Measurements from ENCODE around the gene C9orf43.
"Not testable (repeated sequence)": the region's sequence is repeated elsewhere in the genome, so short reads cannot be mapped to it uniquely, and the experiment has no call there.

Gene C9orf43

DNA sequence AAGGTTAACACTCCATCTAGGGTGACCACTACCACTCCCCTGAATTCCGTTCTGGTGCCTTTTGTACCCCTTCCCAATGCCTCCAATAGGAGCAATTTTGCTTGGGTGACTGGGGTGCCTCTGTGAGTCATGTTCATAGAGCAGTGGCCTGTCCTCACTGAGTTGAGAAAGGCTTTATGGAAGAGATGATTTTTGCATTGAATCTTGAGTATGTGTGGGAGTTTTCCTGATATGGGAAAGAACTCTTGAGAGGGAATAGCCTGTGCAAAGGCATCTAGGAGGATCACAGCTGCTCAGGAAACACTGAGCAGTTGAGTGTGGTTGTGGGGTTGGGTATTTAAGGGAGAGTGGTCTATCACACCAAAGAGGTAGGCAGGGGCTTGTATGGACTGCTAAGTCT lies 16.2 kb downstream of the C9orf43 start:
- DNase-seq, result no peak

DNA sequence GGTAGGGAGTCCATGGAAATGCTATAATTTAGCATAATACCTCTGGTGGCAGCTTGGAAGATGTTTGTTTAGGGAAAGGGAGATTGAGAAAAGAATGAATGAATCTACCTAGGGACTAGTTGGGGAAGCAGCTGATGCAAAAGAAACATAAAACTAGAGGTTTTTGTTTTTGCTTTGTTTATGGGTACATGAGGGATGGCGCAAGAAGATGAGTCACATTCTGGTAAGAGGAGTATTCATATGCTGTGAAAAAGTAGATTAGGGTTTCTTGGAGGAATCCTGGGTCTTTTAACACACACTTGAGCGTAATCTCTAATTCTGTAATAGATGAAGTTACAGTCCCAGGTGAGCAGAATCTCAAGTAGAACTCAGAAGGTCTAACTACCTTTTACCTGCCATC lies 17.1 kb downstream of the C9orf43 start:
- no peak for DNase-seq

DNA sequence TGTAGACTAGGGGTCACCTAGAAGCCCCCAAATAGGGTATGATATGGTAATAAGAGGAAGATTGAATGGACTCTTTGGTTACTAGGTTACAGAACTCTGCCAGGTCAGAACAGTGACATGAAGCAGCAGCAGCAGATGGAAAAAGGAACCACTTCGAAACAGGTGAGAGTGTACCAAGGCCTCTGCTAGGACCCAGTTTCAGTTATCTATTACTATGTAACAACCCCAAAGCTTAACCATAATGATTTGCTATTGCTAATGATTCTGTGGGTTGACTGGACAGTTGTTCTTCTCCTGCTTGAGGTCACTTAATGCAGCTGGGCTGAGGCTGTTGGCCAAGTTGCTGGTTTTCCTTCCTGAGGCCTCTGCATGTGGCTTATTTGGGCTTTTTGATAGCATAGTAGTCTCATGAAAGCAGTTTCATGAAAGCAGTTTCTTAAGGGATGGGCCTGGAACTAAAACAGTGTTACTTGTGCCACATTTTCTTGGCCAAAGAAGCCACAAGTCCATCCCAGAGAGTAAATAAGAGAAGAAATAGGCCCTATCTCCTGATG lies 17.6 kb downstream of the C9orf43 start:
- DNase-seq, result no peak

DNA sequence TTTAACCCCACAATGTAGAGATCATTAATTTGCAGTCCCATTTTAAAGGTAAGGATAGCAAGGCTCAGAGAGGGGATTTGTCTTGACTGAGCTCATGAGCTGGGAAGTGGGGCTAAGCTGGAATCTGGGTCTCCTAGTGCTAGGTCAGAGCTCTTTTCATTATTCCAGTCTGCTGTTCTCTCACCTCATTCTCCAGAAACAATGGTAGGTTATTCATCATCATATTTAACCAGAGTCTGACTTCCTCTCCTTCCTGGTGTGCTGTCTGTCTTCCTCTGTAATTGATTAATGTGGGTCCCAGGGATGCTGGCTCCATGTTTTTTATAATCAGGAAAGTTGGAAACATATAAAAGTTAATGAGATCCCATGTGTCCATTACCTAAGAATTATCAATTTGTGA lies 20.6 kb downstream of the C9orf43 start:
- no peak for DNase-seq

DNA sequence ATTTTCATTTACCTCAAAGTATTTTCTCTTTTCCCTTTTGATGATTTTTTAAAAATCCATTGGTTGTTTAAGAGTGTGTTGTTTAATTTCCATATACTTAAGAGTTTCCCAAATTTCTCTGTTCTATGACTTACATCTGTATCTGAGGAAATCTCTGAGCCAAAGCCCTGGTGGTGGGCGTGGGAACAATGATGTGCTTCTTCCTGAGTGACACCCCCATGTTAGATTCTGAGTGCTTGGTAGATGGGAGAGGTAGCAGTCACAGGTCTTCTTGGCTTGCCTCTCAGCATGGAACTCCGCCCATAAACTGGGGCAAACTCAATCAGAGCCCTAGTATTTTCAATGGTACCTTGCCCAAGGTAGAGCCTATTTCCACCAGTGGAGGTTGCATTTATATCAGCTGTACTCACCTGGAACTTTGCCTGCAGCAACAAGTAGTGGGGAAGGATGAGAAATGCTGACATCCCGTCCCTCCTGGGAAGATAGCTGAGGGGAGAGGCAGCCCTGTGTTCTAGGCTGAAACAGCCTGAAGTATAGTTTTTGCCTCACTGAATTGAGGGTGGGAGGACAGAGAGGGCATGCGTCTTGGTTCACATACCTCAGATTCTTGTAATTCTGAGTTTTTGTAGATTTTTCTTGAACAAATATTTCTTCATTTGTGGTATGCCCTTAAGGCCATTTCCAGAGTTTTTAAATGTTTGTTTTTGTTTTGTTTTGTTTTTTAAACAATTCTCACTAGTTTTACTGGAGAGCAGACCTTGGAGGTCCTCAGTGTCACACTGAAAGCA lies 26.4 kb downstream of the C9orf43 start:
- DNase-seq, result no peak

DNA sequence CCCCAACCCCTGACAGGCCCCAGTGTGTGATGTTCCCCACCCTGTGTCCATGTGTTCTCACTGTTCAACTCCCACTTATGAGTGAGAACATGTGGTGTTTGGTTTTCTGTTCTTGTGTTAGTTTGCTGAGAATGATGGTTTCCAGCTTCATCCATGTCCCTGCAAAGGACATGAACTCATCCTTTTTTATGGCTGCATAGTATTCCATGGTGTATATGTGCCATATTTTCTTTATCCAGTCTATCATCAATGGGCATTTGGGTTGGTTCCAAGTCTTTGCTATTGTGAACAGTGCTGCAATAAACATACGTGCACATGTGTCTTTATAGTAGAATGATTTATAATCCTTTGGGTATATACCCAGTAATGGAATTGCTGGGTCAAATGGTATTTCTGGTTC lies 27.2 kb downstream of the C9orf43 start:
- not testable (repeated sequence) for DNase-seq

DNA sequence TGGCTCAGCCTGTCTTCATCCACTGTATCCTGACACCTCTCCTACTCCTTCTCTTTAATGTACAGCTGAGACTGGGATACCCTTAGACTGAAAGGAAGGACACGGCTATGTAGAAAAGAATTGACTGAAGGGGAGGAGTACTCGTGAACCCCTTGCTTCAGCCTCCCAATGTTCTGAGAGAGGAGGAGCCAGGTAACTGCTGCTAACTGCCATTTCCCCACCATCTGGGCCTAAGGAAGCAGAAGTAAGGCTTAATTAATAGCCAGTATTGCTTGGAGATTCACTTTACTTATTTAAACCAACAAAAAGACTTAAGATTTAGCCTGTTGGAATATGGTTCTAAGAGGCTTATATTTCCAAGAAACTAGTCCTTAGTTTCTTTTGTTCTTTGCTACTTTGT lies 34.2 kb downstream of the C9orf43 start:
- DNase-seq, result no peak

DNA sequence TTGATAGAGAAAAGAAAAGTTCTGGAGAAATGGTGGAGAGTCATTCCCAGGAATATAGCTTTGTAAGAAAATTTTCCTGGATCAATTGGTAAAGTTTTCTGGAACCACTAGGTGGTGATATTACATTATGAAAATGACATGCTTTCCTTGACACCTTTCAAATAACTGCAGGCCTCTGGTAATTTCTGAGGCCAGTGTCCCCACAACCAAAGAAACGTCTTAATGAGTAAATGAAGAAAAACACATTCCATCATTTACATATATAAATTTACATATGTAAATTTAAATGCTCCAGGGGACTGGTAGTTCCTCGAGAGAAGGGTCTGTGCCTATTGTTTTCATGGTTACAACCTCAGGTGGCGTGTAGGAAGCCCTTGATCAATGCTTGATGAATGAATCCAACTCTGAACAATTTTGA lies 35.8 kb downstream of the C9orf43 start:
- DNase-seq, result peak; percentile 31

DNA sequence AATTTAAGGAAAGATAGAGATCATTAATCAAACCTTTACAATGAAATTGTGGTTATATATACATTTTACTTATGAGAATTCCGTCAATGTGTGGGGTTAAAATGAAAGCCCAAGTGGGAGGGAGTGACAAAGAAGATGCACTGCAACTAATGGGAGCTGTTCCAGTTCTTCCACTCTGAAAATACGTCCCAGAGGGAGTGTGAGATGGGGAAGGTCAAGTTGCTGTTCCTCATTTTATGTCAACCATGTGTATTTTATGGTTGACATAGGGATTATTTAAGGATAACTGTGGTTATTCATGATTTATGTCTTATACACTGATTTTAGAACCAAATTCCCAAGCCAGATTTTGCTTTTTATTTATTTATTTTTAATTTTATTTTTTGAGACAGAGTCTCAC lies 38.8 kb downstream of the C9orf43 start:
- no peak for DNase-seq

DNA sequence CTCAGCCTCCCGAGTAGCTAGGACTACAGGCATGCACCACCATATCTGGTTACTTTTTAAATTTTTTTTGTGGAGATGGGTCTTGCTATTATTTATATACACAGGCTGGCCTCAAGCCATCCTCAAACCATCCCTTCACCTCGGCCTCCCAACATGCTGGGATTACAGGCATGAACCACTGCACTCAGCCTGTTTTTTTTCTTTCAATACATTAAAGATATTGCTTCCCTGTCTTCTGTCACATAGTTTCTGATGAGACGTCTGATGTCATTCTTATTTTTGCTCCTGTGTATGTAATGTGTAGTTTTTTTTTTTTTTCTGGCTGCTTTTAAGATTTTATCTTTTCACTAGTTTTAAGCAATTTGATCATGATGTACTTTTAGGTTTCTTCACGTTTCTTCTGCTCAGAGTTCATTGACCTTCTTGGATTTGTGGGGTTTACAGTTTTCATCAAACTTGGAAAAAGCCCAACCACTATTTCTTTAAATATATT lies 41.6 kb downstream of the C9orf43 start:
- no peak for DNase-seq

DNA sequence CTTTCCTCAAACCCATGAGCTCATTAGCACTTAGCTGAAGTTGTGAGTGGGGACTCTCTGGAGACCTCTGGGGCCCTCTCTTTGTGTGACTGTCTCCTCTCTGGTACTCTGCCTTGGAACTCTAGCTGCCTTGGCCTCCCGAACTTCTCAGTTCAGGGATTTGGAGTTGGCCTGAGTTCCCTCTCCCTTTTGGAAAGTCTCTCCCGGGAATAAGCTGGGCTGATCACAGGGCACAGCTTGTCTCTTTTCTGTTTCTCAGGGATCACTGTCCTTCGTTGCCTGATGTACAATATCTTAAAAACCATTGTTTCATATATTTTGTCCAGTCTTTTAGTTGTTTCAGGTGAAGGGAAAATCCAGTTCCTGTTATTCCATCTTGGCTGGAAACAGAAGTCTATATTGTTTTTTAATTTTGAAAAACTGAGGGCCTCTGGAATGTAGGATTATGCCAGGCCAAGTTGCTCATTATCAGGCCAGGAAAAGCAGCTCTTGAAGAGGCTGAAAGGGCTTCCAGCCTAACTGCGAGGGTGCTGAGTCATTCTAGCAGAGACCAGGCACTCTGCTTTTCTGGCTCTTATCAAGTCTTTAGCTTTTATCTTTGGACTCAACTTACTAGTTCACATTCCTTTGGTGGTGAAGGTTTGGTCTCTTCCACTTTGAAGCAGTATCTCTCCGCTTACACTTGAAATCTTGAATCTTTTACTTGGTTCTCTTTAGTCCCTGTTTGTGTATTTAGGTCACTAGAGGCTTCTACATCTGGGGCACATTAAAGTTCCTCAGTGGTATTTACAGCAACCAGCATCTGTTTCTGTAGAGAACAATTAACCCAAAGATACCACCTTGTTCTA lies 44.6 kb downstream of the C9orf43 start:
- DNase-seq, result peak; percentile 21

DNA sequence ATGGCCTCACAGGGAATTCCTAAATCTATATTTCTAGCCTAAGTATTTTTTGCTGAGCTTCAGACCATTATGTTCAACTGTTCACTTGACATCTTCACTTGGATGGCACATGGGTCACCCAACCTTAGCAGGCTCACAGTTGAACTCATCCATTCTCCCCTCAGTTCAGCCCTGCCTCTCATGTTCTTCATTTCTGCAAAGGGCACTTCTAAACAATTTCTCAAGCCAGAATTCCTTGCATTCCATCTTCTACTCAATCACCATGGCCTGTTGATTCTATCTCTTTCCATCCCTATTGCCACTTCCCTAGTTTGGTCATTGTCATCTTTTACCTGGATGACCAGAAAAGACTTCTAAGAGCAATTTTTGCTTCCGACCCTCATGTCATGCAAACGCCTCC lies 45.7 kb downstream of the C9orf43 start:
- DNase-seq, result no peak

DNA sequence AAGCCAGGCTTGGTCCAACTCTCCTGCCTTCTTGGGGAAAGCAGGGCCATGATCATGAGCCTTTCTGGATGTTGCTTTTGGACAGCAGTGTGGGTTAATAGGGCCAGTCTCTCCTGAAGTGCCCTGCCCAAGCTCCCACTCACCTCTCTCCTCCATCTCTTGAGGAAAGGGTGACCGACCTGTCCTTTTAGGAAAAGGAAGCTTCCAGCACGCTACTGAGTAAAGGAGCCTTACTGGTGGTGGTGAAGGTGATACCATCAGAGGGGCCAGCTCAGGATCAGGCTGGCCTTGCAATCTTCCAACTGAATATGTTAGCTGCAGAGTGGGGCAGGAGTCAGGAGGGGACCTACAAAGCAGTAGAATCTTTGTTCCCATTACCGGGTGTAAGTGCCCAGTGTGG lies 50.7 kb downstream of the C9orf43 start:
- DNase-seq, result no peak

DNA sequence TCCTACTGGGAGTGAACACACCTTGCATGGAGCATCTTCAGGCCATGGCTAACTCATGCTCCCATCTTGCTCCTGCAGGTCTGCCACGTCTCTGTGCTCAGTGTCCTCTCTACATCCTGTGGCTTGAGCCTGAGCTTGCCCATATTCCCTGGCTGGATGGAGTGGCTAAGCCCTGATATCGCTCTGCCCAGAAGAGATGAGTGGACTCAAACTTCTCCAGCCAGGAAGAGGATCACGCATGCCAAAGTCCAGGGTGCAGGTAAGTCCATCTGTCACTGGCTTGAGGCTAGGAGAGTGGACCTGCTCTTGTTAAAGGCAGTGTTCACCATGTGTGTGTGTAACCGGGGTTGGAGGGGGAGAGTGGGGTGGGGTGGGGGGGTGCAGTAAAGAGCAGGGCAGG lies 51.4 kb downstream of the C9orf43 start:
- DNase-seq, result no peak

DNA sequence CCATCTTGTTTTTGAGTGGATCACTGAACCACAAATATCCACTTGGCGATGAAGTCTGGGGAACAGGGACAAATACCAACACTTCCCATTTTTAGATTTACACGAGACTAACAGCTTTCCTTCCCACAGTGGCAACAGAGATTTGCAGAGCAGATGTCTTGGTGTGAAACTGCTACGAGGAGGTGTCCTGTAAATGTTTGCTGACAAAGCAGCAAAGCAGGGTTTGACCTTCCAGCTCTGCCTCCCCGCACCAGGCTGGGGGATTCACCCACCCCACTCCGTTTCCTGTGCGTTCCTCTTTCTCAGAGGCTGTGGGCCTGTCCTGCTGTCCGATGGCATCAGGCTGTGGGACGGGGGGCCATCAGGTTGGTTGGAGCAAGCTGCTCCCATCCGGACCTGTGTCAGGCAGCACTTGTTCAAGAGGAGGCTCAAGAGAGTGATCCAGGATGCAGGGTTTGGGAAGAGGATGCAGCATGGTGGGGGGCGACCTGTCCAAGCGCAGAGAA lies 52.3 kb downstream of the C9orf43 start:
- no peak for DNase-seq

DNA sequence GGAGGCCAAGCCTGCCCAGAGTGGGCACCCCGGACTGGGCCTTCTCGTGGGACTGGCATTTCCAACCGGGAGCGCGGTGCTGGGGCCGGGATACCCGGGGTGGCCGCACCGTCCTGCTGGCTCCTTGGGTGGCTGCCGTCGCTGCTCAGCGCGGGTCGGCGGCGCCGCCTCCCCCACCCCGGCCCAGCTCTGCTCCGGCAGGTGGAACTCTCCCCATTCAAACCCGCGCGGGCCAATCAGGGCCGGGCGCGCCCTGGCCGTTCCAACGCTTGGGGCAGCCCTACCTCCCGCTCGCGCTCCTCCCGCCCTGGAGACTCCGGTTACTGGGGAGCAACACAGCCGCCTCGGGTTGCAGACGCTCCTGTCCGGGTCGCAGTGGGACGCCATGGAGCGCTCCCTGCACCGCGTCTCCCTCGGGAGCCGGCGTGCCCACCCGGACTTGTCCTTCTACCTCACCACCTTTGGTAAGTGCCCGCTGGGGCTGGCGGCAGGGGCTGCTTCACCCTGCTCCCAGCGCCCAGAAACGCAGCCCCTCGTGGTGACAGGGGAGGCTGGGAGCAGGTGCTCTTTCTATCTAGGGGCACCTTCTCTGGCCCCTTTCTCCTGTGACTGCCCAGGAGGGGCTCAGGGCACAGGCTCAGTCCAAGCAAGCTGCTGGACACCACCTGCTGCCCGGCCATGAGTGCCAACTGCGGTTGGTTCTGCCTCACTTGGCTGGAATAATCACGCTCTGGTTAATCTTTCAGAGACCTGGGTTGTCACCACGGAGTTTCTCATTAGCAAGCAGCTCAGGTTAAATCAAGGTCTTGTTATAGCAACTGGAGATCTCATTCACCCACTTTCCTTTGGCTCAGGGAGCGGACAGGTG lies 53.1 kb downstream of the C9orf43 start, which contains the start of gene RGS3:
RGS3 (plus strand) TSS at position 310 of the 868 bp plus-strand sequence; CDS start at position 386, 76 bp downstream.
- DNase-seq, result no peak

DNA sequence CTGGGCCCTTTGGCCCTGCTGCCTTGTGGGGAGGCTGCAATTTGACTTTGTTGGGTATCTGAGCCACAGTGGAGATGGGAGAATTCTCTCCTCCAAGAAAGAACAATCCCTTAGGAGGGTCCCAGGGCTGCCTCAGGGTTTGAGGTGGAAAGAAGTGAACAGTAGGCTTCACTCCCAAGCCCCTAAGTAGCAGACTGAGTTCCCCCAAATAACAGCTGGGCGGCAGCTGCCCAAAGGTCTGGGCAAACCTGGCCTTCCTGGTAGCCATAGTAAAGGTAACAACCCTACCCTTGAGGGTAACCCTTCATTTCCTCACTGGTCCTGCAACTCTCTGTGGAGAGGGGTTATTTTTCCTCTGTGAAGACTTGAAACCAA lies 53.7 kb downstream of the C9orf43 start:
- DNase-seq, result no peak

DNA sequence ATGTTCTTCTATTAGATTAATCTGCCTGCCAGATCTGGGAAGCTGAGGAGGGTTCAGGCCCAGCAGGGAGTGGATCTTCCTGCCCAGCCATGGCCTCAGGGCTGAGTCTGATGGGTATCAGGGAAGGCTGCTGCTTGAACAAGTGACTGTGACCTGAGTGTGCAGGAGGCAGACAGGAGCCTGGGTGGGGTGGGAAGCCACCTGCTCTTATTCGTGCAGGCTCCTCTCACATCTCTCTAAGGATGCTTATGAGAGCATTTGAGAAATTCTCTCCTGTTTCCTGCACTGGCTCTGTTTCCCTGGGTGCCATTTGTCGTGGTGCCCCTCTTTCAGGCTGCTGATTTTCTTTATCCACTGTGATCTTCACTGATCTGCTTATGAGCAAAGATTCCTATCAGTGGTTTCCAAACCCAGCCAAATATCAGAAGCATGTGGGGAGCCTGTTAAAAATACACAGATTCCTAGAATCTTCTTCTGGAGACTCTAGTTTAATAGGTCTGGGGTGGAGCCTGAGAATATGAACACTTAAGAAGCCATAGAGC lies 55.1 kb downstream of the C9orf43 start:
- DNase-seq, result no peak

DNA sequence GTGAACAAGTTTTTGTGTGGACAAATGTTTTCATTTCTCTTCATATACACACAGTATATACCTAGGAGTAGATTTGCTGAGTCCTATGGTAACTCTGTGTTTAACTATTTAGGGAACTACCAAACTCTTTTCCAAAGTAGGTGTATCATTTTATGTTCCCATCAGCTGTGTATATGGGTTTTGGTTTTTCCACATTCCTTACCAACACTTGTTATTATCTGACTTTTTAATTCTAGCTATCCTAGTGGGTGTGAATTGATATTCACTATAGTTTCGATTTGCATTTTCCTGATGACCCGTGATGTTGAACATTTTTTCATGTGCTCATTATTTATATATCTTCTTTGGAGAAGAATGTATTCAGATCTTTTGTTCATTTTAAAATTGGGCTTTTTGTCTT lies 56.6 kb downstream of the C9orf43 start:
- DNase-seq, result no peak

DNA sequence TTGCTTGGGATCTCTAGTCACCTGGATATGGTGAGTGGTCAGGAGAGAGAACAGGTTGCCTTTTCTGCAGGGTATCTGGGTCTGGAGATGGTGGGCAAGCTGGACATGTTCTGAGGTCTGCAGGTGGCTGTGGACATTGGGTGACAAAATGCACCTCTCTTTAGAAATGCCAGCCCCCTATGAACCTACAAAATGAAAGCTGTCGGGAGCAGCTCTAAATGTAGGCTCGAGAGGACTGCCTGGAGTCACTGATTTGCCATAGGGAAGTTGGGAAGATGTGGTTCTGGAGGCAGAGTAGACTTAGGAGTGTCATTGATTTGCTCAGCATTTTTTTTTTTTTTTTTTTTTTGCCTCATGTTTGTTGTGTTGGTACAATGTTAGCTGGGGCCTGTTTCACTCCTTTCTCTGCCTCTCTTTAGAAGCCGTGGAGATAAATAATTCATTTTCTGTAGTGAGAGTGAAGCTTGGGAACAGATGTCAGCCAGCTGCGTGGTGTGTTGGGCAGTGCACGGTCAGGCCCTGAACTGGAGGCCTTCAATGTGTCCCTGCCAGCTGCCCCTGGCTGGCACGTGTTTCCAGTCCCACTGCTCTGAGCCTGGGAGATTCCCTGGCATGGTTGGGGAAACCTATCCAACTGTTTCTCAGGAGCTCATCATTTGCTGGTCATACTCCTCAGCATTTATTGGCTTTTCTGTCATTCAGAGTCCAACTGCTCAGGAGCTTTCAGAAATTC lies 58.3 kb downstream of the C9orf43 start:
- no peak for DNase-seq

DNA sequence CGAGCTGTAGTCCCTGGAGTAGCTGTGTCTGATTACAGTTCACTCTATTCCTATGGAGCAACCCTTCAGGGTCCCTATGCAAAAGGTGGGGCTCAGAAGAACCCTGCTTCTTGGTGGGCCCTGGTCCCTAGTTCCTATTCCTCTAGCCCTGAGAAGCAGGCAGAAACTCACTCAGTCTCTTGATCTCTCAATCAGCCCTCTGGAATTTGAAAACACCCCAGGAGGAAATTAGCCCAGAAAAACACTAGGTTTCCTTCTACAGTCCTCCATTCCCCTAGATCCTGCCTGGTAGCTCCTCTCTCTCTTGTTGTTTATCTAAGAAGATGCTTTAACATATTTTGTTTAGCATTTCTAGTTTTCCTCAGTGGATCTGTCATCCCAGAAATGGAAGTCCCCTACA lies 60.6 kb downstream of the C9orf43 start:
- no peak for DNase-seq

Data from activated CD4-positive, alpha-beta T cell treated with anti-CD3 and anti-CD28 coated beads, Interleukin-2, amount 50 U/mL, for 16 hours (primary cell).